ENCODE results near the gene ZNF496. TPM values are rescaled to one million over a fixed set of nuclear protein-coding genes. Genes with fewer than 3 reads are reported as not detected.

ZNF496 gene
- 54.5 TPM for polyA plus RNA-seq (2012; ENCODE audit: insufficient read length, low read depth)

- TF ChIP-seq TAF1 (IDR thresholded peaks at IDR 0.05; ENCODE audit: borderline replicate concordance, insufficient read depth, low read length) (peak; percentile 57; the same call in 1 of the 2 replicates), FOXP2 (optimal IDR thresholded peaks at IDR 0.05; ENCODE audit: borderline replicate concordance, extremely low read depth, extremely low read length, insufficient read depth) (no peak), POLR2AphosphoS5 (IDR thresholded peaks at IDR 0.05; ENCODE audit: low read depth, low read length) (no peak; the same call in none of the 2 replicates), REST (IDR thresholded peaks at IDR 0.05; ENCODE audit: insufficient read depth in 1 of 2, low read depth in 2 of 2, low read length in 2 of 2) (no peak), SIN3A (IDR thresholded peaks at IDR 0.05; ENCODE audit: borderline replicate concordance, insufficient read depth, low read length) (no peak; the same call in 1 of the 2 replicates)
Measured at GRCh38 chr1:247331525-247332214, at the start of gene ZNF496. ZNF496 (minus strand) TSS chr1:247331867; CDS start chr1:247329578, 2,289 bp downstream.

- TF ChIP-seq FOXP2 (optimal IDR thresholded peaks at IDR 0.05; ENCODE audit: borderline replicate concordance, extremely low read depth, extremely low read length, insufficient read depth) (no peak), SIN3A (IDR thresholded peaks at IDR 0.05; ENCODE audit: borderline replicate concordance, insufficient read depth, low read length) (no peak), TAF1 (IDR thresholded peaks at IDR 0.05; ENCODE audit: borderline replicate concordance, insufficient read depth, low read length) (no peak)
Measured at GRCh38 chr1:247378334-247379073, 46.8 kb upstream of the ZNF496 start.

- TF ChIP-seq SIN3A (IDR thresholded peaks at IDR 0.05; ENCODE audit: borderline replicate concordance, insufficient read depth, low read length): no peak
- no peak for TF ChIP-seq TAF1 (IDR thresholded peaks at IDR 0.05; ENCODE audit: borderline replicate concordance, insufficient read depth, low read length)
- no peak for TF ChIP-seq FOXP2 (optimal IDR thresholded peaks at IDR 0.05; ENCODE audit: borderline replicate concordance, extremely low read depth, extremely low read length, insufficient read depth)
- TF ChIP-seq POLR2AphosphoS5 (IDR thresholded peaks at IDR 0.05; ENCODE audit: low read depth, low read length): no peak
- TF ChIP-seq REST (IDR thresholded peaks at IDR 0.05; ENCODE audit: insufficient read depth in 1 of 2, low read depth in 2 of 2, low read length in 2 of 2): no peak
Measured at GRCh38 chr1:247376659-247377058, 45.0 kb upstream of the ZNF496 start.

GRCh38 chr1:247375747-247376146, 44.1 kb upstream of the ZNF496 start:
- TF ChIP-seq POLR2AphosphoS5 (IDR thresholded peaks at IDR 0.05; ENCODE audit: low read depth, low read length) (no peak), TAF1 (IDR thresholded peaks at IDR 0.05; ENCODE audit: borderline replicate concordance, insufficient read depth, low read length) (no peak), FOXP2 (optimal IDR thresholded peaks at IDR 0.05; ENCODE audit: borderline replicate concordance, extremely low read depth, extremely low read length, insufficient read depth) (no peak), SIN3A (IDR thresholded peaks at IDR 0.05; ENCODE audit: borderline replicate concordance, insufficient read depth, low read length) (no peak), REST (IDR thresholded peaks at IDR 0.05; ENCODE audit: insufficient read depth in 1 of 2, low read depth in 2 of 2, low read length in 2 of 2) (no peak)

GRCh38 chr1:247373721-247374141, 42.1 kb upstream of the ZNF496 start:
- no peak for TF ChIP-seq SIN3A (IDR thresholded peaks at IDR 0.05; ENCODE audit: borderline replicate concordance, insufficient read depth, low read length)
- no peak for TF ChIP-seq REST (IDR thresholded peaks at IDR 0.05; ENCODE audit: insufficient read depth in 1 of 2, low read depth in 2 of 2, low read length in 2 of 2)
- TF ChIP-seq FOXP2 (optimal IDR thresholded peaks at IDR 0.05; ENCODE audit: borderline replicate concordance, extremely low read depth, extremely low read length, insufficient read depth): no peak
- no peak for TF ChIP-seq TAF1 (IDR thresholded peaks at IDR 0.05; ENCODE audit: borderline replicate concordance, insufficient read depth, low read length)
- TF ChIP-seq POLR2AphosphoS5 (IDR thresholded peaks at IDR 0.05; ENCODE audit: low read depth, low read length): no peak
